Activated naive CD8-positive, alpha-beta T cell treated with anti-CD3 and anti-CD28 coated beads for 36 hours (primary cell): ENCODE results near the gene CXorf49B. TPM values are rescaled to one million over a fixed set of nuclear protein-coding genes. Genes with fewer than 3 reads are reported as not detected.
"Not testable (repeated sequence)": the region's sequence is repeated elsewhere in the genome, so short reads cannot be mapped to it uniquely, and the experiment has no call there.

Experiments
- DNase-seq: peaks from one replicate; pipeline ENCODE4 v3.0.0; 2021
- H3K27ac Mint-ChIP-seq: one replicate; pipeline ENCODE4 v1.8.0; 2022; ENCODE audit warnings: mild to moderate bottlenecking, moderate library complexity, mixed read lengths
- H3K27me3 Mint-ChIP-seq: one replicate; pipeline ENCODE4 v1.8.0; 2022; ENCODE audit warnings: mild to moderate bottlenecking, mixed read lengths
- H3K36me3 Mint-ChIP-seq: one replicate; pipeline ENCODE4 v1.8.0; 2021; ENCODE audit warnings: mild to moderate bottlenecking, mixed read lengths
- H3K4me1 Mint-ChIP-seq: one replicate; pipeline ENCODE4 v1.8.0; 2021; ENCODE audit warnings: mixed read lengths
- H3K4me3 Mint-ChIP-seq: one replicate; pipeline ENCODE4 v1.8.0; 2022; ENCODE audit warnings: mild to moderate bottlenecking, moderate library complexity, mixed read lengths
- H3K9me3 Mint-ChIP-seq: one replicate; pipeline ENCODE4 v1.8.0; 2022; ENCODE audit warnings: mixed read lengths
- total RNA-seq, 2 experiments: library from RNA; stranded (reverse); gene quantifications; one replicate each; pipeline ENCODE4 v1.2.3, GENCODE V29; 2021

CXorf49B gene
- total RNA-seq, 2 experiments from 2014 or later = not detected

DNA sequence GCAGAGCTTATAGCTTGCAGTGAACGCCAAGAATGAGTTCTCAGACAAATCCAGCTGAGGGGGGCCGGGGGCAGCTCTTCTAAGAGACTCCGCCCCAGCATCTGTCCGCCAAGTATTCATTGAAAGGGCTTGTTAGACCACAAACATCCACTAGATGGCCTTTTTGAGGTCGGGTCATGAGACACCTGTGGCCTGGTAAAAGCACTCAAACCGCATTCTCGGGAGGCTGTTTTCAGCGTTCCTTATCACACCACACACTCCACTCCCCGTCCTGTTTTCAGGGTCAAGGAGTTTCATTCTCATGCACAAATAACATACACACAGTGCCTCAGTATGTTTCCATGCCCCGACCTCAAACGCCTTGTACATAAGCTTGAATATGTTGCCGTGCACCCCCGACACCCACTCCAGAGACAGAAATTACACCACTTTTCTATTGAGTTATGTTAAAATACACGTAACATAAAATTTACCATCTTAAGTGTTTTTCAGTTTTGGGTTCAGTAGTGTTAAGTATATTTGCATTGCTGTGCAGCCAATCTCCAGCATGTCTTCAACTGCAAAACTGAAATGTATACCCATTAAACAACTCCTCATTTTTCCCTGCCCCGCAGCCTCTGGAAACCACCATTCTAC, 21.3 kb downstream of the CXorf49B start:
- not testable (repeated sequence) for H3K27me3 Mint-ChIP-seq, H3K36me3 Mint-ChIP-seq, H3K27ac Mint-ChIP-seq, DNase-seq, H3K4me1 Mint-ChIP-seq, H3K9me3 Mint-ChIP-seq, H3K4me3 Mint-ChIP-seq

DNA sequence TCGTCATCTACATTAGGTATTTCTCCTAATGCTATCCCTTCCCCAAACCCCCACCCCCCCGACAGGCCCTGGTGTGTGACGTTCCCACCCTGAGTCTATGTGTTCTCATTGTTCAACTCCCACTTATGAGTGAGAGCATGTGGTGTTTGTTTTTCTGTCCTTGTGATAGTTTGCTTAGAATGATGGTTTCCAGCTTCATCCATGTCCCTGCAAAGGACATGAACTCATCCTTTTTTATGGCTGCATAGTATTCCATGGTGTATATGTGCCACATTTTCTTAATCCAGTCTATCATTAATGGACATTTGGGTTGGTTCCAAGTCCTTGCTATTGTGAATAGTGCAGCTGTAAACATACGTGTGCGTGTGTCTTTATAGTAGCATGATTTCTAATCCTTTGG, 43.3 kb downstream of the CXorf49B start:
- H3K36me3 Mint-ChIP-seq, H3K9me3 Mint-ChIP-seq, H3K27ac Mint-ChIP-seq, H3K27me3 Mint-ChIP-seq, H3K4me1 Mint-ChIP-seq, H3K4me3 Mint-ChIP-seq, DNase-seq: not testable (repeated sequence)

DNA sequence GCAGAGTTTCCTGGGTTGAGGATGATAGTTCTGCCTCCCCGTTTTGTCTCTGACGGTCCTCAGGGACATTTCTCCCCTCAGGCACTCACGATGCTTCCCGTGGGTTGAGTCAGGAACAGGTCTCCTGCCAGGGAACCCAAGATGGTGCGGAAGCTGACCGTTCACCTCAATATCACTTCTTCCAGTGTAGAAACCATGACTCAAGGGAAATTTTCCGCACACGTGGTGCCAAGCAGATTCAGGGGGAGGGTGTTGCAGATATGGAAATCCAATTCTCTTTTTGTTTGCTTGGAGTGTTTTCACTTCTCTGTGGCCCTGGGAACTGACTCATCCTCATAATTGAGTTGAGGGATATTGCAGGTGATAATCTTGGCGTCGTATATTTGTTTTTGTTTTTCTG, 46.7 kb downstream of the CXorf49B start:
- no peaks in the 10 kb centered on the region for H3K36me3 Mint-ChIP-seq
- no peaks in the 10 kb centered on the region for H3K27me3 Mint-ChIP-seq
- H3K4me1 Mint-ChIP-seq = no peaks in the 10 kb centered on the region
- no peak overlapping the region for H3K27ac Mint-ChIP-seq
- H3K9me3 Mint-ChIP-seq = no peaks in the 10 kb centered on the region
- no peak for DNase-seq
- H3K4me3 Mint-ChIP-seq = no peak overlapping the region

DNA sequence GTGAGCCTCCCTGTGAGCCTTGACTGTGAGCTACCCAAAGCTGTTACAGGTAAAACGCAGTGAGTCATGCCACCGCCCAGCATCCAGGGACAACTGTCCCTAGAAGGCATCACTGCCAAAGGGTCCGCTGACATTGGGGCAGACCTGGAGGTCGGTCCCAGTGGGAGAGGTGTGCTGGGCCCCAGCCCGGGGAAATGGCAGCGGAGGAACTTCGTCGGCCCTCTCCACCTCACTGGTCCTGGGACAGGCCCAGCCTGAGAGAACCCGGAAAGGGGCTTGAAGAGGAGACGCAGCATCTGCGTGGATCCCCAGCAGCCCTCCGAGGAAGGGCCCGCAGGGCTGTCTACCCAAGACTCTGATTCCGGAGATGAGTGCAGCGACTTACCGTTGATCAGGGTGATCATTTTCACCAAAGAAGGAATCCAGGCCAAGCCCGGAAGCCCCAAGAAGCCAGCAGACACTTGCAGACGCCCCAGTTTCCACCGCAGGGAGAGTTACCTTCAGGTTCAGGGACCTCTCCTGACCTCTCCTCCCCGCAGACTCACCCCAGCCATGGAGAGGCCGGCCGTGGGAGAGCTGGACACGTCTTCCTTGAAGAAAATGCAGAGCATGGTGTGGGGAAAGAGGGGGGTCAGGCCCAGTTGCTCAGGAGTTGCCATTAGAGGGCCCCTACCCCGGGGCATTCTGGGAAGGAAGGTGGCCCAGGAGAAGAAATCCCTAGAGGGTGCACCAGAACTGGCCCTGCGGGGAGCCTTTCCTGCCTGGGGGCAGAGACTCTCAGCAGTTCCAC, 51.2 kb downstream of the CXorf49B start:
- no peaks in the 10 kb centered on the region for H3K36me3 Mint-ChIP-seq
- H3K27ac Mint-ChIP-seq = no peak overlapping the region
- H3K4me1 Mint-ChIP-seq = no peaks in the 10 kb centered on the region
- H3K27me3 Mint-ChIP-seq = no peaks in the 10 kb centered on the region
- DNase-seq = no peak
- H3K9me3 Mint-ChIP-seq = peaks cover 1% of the 10 kb centered on the region
- H3K4me3 Mint-ChIP-seq = no peak overlapping the region

DNA sequence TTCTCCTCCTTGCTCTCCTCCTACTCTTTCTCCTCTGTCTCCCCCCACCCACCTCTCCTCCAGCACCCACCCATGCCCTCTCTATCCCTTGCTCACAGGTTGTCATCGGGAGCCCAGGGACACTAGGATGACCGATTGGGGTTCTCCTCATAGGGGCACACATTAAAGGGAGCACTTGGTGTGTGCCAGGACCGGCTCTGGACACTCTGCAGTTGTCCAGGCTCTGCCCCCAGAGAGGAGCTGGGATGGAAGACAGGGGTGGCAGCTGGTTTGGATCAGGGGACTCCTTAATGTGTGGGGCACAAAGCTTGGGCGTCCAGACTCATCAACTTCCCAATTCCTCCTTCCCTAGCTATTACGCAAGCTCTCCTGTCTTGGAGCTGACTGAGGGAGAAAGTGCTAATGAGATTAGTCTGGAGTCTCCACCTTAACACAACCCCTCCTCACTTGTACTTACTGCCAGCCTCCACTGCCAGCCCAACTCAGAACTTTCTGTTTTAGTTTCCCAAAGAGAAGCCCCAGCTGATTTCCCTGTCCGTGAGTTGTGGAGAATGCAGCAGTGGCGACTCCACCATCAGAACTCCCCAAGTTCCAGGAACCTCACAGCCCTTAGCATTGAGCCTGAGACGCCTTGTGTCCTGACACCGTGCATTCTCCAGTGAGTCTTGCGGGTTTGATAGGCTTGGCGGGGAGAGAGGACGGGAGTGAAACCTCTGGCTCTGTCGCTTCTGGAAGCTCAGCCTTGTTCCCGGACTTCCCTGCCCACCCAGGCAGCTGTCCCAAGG, 52.2 kb downstream of the CXorf49B start:
- Mint-ChIP-seq H3K4me3 (no peak overlapping the region), H3K4me1 (no peaks in the 10 kb centered on the region), H3K27ac (no peak overlapping the region), H3K27me3 (no peaks in the 10 kb centered on the region), H3K9me3 (peaks cover 1% of the 10 kb centered on the region), H3K36me3 (no peaks in the 10 kb centered on the region)
- no peak for DNase-seq

DNA sequence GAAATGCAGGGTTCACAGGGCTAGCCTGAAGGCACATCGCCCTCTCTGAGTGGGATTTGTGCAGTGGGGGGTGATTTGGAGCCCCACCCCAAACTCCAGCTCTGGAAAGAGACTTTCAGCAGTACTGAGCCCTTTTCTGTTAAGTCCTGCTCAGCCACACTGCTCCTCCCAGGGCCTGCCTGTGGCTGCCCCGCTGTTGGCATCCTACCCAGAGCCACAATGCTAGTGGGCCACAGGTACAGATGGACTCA, 52.7 kb downstream of the CXorf49B start:
- no peak for DNase-seq
- H3K27ac Mint-ChIP-seq = no peak overlapping the region
- H3K4me1 Mint-ChIP-seq = no peaks in the 10 kb centered on the region
- H3K36me3 Mint-ChIP-seq = no peaks in the 10 kb centered on the region
- peaks cover 1% of the 10 kb centered on the region for H3K9me3 Mint-ChIP-seq
- H3K4me3 Mint-ChIP-seq = no peak overlapping the region
- H3K27me3 Mint-ChIP-seq = no peaks in the 10 kb centered on the region

Other genes with a start within 250 kb of the CXorf49B start
- 100 to 1,000 TPM; 233 to 244 TPM for gene OGT, start 230.2 kb upstream of the CXorf49B start, total RNA-seq
- gene GCNA, start 184.9 kb upstream of the CXorf49B start, total RNA-seq = 1 to 10 TPM; 1.6 to 3.1 TPM
- 10 to 100 TPM; 58.5 to 58.6 TPM for gene CXCR3, start 144.8 kb upstream of the CXorf49B start, total RNA-seq
- not detected for gene CXorf49, start 45.1 kb upstream of the CXorf49B start, total RNA-seq
- under 1 TPM; 0.10 to 0.31 TPM for gene NHSL2, start 147.5 kb downstream of the CXorf49B start, total RNA-seq